Fibroblast of villous mesenchyme (primary cell): ENCODE measurements around the gene UMOD. TPM values are rescaled to one million over a fixed set of nuclear protein-coding genes. Genes with fewer than 3 reads are reported as not detected.

Source experiments
- DNase-seq: peaks from one replicate; pipeline ENCODE4 v3.0.0-alpha.2; 2010; ENCODE audit warnings: low read depth
- H3K4me3 ChIP-seq: 2 replicates; pipeline ENCODE4 v1.5.1; 2011; ENCODE audit warnings: low read depth, mild to moderate bottlenecking, low read length
- CTCF ChIP-seq: IDR thresholded peaks from 2 replicates; pipeline ENCODE4 v1.5.1; 2012; ENCODE audit warnings: low read depth, mild to moderate bottlenecking, low read length; ENCODE audit not compliant: insufficient read depth
- total RNA-seq: library from RNA; depleted of rRNA; stranded (reverse); fragments of >200 nt; gene quantifications from 2 replicates; pipeline ENCODE4 v1.2.3, GENCODE V29; 2012

UMOD gene
- total RNA-seq, 1 donor: not detected

GRCh38 chr16:20334396-20334795 lies 18.1 kb downstream of the UMOD start:
- H3K4me3 ChIP-seq: no peak overlapping the region
- no peak for DNase-seq
- TF ChIP-seq CTCF: no peak

- H3K4me3 ChIP-seq: no peak overlapping the region
- no peak for DNase-seq
- no peak for TF ChIP-seq CTCF
These were observed 19.4 kb downstream of the UMOD start for GRCh38 chr16:20333120-20333519.

- H3K4me3 ChIP-seq: no peak overlapping the region
- no peak for TF ChIP-seq CTCF
- no peak for DNase-seq
These were observed 20.1 kb downstream of the UMOD start for GRCh38 chr16:20332411-20332810.

GRCh38 chr16:20331635-20332034 lies 20.9 kb downstream of the UMOD start:
- DNase-seq: no peak
- no peak for TF ChIP-seq CTCF
- H3K4me3 ChIP-seq: no peak overlapping the region

GRCh38 chr16:20329392-20330138 lies 22.9 kb downstream of the UMOD start:
- TF ChIP-seq CTCF: no peak
- H3K4me3 ChIP-seq: no peak overlapping the region
- no peak for DNase-seq

- no peak for DNase-seq
- no peak for TF ChIP-seq CTCF
- no peak within 1 kb of the TSS for H3K4me3 ChIP-seq
These were observed 25.0 kb downstream of the UMOD start, which contains the start of gene GP2 for GRCh38 chr16:20327444-20328041. Gene GP2, minus strand, starts transcription at chr16:20327513. Its CDS starts 1,082 bp downstream, at chr16:20326431.

- H3K4me3 ChIP-seq: no peak overlapping the region
- no peak for DNase-seq
- no peak for TF ChIP-seq CTCF
These were observed 26.2 kb downstream of the UMOD start for GRCh38 chr16:20326321-20326720.
